ENCODE data around the gene BUB1. TPM values are rescaled to one million over a fixed set of nuclear protein-coding genes. Genes with fewer than 3 reads are reported as not detected.

BUB1 gene
- total RNA-seq, result 0.66 TPM
- long read RNA-seq, partial matches to known transcripts, result 1 of 2 reads
- long read RNA-seq, other reads (novel, unspliced or antisense), result 0 of 2 reads

DNA sequence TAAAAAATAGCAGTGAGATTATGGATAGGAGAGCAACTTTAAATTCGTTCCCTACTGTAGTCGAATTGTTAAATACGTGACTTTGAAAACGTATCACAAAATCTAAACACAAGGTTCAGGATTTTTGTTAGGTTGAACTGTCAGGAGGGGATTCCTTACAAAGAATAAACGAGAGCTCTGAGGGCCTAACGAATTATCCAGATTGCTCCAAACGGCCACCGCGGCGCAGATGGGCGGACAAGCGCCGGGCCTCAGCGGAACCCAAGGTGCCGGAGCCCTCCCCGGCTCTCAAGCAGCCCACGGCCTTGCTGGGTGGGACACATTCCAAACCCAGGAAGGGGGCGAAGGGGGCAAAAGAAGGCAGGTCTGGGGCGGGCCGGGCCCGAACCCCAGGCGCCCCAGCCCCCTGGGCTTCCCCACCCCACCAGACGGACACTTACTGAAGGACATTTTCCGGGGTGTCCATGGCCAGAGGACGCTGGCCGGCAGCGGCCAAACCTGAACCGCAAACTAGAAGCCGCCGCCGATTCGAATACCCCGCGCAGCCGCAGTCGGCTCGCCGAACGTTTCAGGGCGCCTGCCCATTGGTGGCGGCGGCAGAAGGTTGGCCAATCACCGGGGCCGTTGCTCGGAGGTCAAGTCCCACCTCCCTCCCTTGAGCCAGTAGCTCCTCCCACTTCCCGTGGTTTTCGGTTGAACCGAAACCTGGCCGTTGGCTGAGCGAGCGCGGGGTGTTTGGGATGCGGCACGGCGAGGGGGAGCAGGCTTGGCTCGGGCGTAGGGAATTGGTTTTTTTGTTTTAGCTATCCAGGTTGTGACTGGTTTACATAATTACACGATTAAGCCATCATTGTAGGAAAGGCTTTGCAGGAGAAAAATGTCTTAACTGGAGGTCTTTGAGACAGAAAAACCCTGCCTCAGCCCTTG, at the start of gene BUB1:
BUB1 (minus strand) TSS at position 534 of the 927 bp plus-strand sequence; CDS start at position 466, 68 bp downstream.
- peaks cover 35% of the 10 kb centered on the region for H3K4me1 ChIP-seq
- H3K4me3 ChIP-seq, result peak within 1 kb of the TSS; percentile 76
- H3K36me3 ChIP-seq, result no peaks in the 10 kb centered on the region
- DNase-seq, result peak; percentile 96
- H3K9me3 ChIP-seq (replicated peaks), result no peaks in the 10 kb centered on the region
- no peaks in the 10 kb centered on the region for H3K27me3 ChIP-seq (ENCODE audit: low read depth)
- TF ChIP-seq, protein P1, sequence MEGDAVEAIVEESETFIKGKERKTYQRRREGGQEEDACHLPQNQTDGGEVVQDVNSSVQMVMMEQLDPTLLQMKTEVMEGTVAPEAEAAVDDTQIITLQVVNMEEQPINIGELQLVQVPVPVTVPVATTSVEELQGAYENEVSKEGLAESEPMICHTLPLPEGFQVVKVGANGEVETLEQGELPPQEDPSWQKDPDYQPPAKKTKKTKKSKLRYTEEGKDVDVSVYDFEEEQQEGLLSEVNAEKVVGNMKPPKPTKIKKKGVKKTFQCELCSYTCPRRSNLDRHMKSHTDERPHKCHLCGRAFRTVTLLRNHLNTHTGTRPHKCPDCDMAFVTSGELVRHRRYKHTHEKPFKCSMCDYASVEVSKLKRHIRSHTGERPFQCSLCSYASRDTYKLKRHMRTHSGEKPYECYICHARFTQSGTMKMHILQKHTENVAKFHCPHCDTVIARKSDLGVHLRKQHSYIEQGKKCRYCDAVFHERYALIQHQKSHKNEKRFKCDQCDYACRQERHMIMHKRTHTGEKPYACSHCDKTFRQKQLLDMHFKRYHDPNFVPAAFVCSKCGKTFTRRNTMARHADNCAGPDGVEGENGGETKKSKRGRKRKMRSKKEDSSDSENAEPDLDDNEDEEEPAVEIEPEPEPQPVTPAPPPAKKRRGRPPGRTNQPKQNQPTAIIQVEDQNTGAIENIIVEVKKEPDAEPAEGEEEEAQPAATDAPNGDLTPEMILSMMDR (IDR thresholded peaks at IDR 0.05; ENCODE audit: borderline replicate concordance), result no peak
- intact Hi-C loops (cut with micrococcal nuclease), result no loop called here
- H3K27ac ChIP-seq (replicated peaks), result peak within 1 kb of the TSS; percentile 85

DNA sequence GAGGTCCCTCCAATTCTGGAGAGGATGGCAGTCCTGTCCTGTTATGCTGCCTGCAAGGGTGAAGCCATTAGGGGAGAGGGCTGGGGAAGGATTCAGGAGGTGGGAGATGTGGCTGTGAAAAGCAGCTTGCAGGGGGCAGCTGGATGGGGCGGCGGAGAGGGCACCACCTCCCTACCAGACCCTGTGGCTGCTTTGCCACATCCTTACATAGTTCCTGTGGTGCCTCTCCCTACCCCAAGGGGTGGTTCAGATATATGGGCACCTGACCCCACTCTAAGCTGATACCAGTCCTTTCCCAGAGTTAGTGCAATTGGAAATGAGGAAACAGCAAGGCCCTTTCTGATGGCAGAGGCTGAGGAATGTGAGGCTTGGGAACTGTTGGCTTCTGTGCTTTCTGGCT, 48.4 kb upstream of the BUB1 start:
- Histone ChIP-seq H3K9me3 (replicated peaks) (no peaks in the 10 kb centered on the region), H3K4me3 (no peak overlapping the region), H3K27me3 (ENCODE audit: low read depth) (peaks cover 14% of the 10 kb centered on the region), H3K27ac (replicated peaks) (no peak overlapping the region), H3K36me3 (no peaks in the 10 kb centered on the region), H3K4me1 (no peaks in the 10 kb centered on the region)
- no peak for DNase-seq
- TF ChIP-seq, protein P1 (IDR thresholded peaks at IDR 0.05; ENCODE audit: borderline replicate concordance), result no peak
- intact Hi-C loops (cut with micrococcal nuclease), result no loop called here

DNA sequence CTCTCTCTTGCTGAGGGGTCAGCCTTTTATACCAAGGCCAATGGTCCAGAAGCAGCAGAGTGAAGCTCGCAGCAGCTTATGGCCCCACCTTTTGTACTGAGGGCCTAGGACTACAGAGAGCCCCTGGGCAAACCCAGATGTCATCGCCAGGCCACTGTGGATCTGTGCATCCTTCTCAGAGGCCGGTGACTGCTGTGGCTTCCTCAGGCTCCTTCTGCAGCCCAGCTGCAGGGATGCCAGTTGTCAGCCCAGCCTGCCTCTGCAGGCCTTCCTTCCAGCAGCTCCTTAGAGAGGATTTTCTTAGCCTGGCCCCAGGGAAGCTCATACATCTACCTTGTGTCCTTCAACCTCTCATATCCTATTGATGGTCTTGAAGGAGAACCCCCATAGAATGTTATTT, 48.0 kb upstream of the BUB1 start:
- Histone ChIP-seq H3K27me3 (ENCODE audit: low read depth) (peaks cover 9% of the 10 kb centered on the region), H3K4me1 (peaks cover under 1% of the 10 kb centered on the region), H3K9me3 (replicated peaks) (no peaks in the 10 kb centered on the region), H3K27ac (replicated peaks) (no peak overlapping the region), H3K36me3 (no peaks in the 10 kb centered on the region), H3K4me3 (no peak overlapping the region)
- TF ChIP-seq, protein P1 (IDR thresholded peaks at IDR 0.05; ENCODE audit: borderline replicate concordance), result no peak
- no peak for DNase-seq
- intact Hi-C loops (cut with micrococcal nuclease), result no loop called here

DNA sequence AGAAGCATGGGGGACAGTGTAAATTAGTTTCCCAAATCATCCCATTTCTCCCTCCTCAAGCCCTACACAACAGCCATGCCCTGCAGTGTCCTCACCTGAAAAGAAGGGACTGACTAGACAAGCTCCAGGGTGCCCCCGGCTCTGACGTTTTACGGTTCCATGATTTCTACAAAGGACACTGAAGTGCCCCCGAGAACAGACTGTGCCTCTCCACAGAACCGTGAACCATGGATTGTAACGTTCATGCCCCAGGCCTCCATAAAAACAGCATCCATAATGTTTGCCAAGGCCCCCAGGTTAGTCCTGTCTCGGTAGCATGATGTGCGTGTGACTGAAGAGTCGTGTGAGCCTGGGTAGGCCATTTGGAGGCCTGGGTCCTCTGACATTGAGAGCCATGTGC, 47.5 kb upstream of the BUB1 start:
- Histone ChIP-seq H3K9me3 (replicated peaks) (no peaks in the 10 kb centered on the region), H3K27me3 (ENCODE audit: low read depth) (peaks cover 5% of the 10 kb centered on the region), H3K27ac (replicated peaks) (no peak overlapping the region), H3K4me3 (no peak overlapping the region), H3K4me1 (peaks cover 5% of the 10 kb centered on the region), H3K36me3 (no peaks in the 10 kb centered on the region)
- intact Hi-C loops (cut with micrococcal nuclease), result no loop called here
- TF ChIP-seq, protein P1 (IDR thresholded peaks at IDR 0.05; ENCODE audit: borderline replicate concordance), result no peak
- DNase-seq, result no peak

DNA sequence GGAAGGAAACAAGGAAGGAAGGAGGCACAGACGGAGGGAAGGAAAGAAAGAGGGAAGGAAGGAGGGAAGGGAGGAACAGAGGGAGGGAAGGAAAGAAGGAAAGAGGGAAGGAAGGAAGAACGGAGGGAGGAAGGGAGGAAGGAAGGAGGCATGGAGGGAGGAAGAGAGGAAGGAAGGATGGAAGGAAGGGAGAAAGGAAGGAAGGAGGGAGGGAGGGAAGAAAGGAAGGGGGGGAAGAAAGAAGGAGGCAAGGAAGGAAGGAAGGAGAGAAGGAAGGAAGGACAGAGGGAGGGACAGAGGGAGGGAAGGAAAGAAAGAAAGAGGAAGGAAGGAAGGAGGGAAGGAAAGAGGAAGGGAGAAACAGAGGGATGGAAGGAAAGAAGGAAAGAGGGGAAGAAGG, 47.0 kb upstream of the BUB1 start:
- no peak overlapping the region for H3K4me3 ChIP-seq
- intact Hi-C loops (cut with micrococcal nuclease), result no loop called here
- no peak overlapping the region for H3K27ac ChIP-seq (replicated peaks)
- no peaks in the 10 kb centered on the region for H3K27me3 ChIP-seq (ENCODE audit: low read depth)
- H3K4me1 ChIP-seq, result peaks cover 10% of the 10 kb centered on the region
- H3K9me3 ChIP-seq (replicated peaks), result no peaks in the 10 kb centered on the region
- H3K36me3 ChIP-seq, result no peaks in the 10 kb centered on the region
- DNase-seq, result no peak
- TF ChIP-seq, protein P1 (IDR thresholded peaks at IDR 0.05; ENCODE audit: borderline replicate concordance), result no peak
